Natural killer cell treated with Interleukin-12 subunit alpha and Interleukin-12 subunit beta and Interleukin-15 and Interleukin-18, amount 100 ng/mL, for 72 hours (primary cell): Measurements from ENCODE around the gene GPS2. TPM values are rescaled to one million over a fixed set of nuclear protein-coding genes. Genes with fewer than 3 reads are reported as not detected.
A peak's percentile ranks its signal among the peaks of the same experiment; 100 is the strongest.

Source experiments
- ATAC-seq, 2 donors: fragments of 150-1000 bp; cut with Tn5 transposase in 1 of 2; sonication (Bioruptor Pico), chemical (Tn5 transposase) in 1 of 2; 2 replicates each; pipeline ENCODE4 v1.10.0; 2021
- DNase-seq: peaks from one replicate; pipeline ENCODE4 v3.0.0; 2022; ENCODE audit warnings: low spot score
- H3K27ac Mint-ChIP-seq, 2 donors: 1 replicate in 1 of 2; 2 replicates in 1 of 2; pipeline ENCODE4 v1.8.0; 2022; ENCODE audit warnings: mixed read lengths in 2 of 2, mild to moderate bottlenecking in 1 of 2, moderate library complexity in 1 of 2
- H3K27me3 Mint-ChIP-seq, 2 donors: 1 replicate in 1 of 2; 2 replicates in 1 of 2; pipeline ENCODE4 v1.8.0; 2022; ENCODE audit warnings: mixed read lengths in 2 of 2
- H3K36me3 Mint-ChIP-seq: one replicate; pipeline ENCODE4 v1.8.0; 2022; ENCODE audit warnings: mixed read lengths
- H3K4me1 Mint-ChIP-seq, 2 donors: 1 replicate in 1 of 2; 2 replicates in 1 of 2; pipeline ENCODE4 v1.8.0; 2022; ENCODE audit warnings: low read depth in 2 of 2, mixed read lengths in 2 of 2, mild to moderate bottlenecking in 1 of 2
- H3K4me3 Mint-ChIP-seq: one replicate; pipeline ENCODE4 v1.8.0; 2022; ENCODE audit warnings: mixed read lengths
- H3K9me3 Mint-ChIP-seq: 2 replicates; pipeline ENCODE4 v1.8.0; 2022; ENCODE audit warnings: mixed read lengths
- total RNA-seq, 2 donors: library from RNA; stranded (reverse); gene quantifications; one replicate each; pipeline ENCODE4 v1.2.3, GENCODE V29; 2022

Gene GPS2
- total RNA-seq, 2 donors from 2014 or later, result 58.1 to 87.0 TPM

- Mint-ChIP-seq H3K4me1 (peaks cover 23 to 24% of the 10 kb centered on the region in 2 donors), H3K27me3 (no peaks in the 10 kb centered on the region)
Observed at GRCh38 chr17:7318121-7318860, 3.1 kb upstream of the GPS2 start.

GRCh38 chr17:7317161-7317803 is 2.1 kb upstream of the GPS2 start:
- H3K36me3 Mint-ChIP-seq, result peaks cover 7% of the 10 kb centered on the region
- H3K27ac Mint-ChIP-seq, result peak overlapping the region in 1 of 2 donors; percentile 35
- peaks cover 32 to 34% of the 10 kb centered on the region in 2 donors for H3K4me1 Mint-ChIP-seq
- no peak overlapping the region for H3K4me3 Mint-ChIP-seq
- DNase-seq (no peak), ATAC-seq (no peak)
- H3K9me3 Mint-ChIP-seq, result no peaks in the 10 kb centered on the region
- H3K27me3 Mint-ChIP-seq, result no peaks in the 10 kb centered on the region

More at GRCh38 chr17:7318121-7318860, 3.1 kb upstream of the GPS2 start:
- H3K9me3 Mint-ChIP-seq, result no peaks in the 10 kb centered on the region
- peak overlapping the region in 1 of 2 donors; percentile 67 for H3K27ac Mint-ChIP-seq
- ATAC-seq (no peak), DNase-seq (no peak)
- peaks cover 7% of the 10 kb centered on the region for H3K36me3 Mint-ChIP-seq
- H3K4me3 Mint-ChIP-seq, result no peak overlapping the region

- Mint-ChIP-seq H3K27ac (peak overlapping the region; percentile 85 to 97), H3K27me3 (no peaks in the 10 kb centered on the region), H3K36me3 (peaks cover 17% of the 10 kb centered on the region), H3K4me1 (peaks cover 41 to 47% of the 10 kb centered on the region in 2 donors), H3K9me3 (no peaks in the 10 kb centered on the region), H3K4me3 (peak overlapping the region; percentile 94)
- DNase-seq (no peak), ATAC-seq (no peak)
Observed at GRCh38 chr17:7315570-7316235, 543 bp upstream of the GPS2 start.

GRCh38 chr17:7313890-7314718 is 1.1 kb downstream of the GPS2 start:
- H3K27me3 Mint-ChIP-seq, result no peaks in the 10 kb centered on the region
- H3K36me3 Mint-ChIP-seq, result peaks cover 33% of the 10 kb centered on the region
- H3K4me3 Mint-ChIP-seq, result peak overlapping the region; percentile 94
- H3K27ac Mint-ChIP-seq, result peak overlapping the region; percentile 85 to 97
- H3K4me1 Mint-ChIP-seq, result peaks cover 57 to 63% of the 10 kb centered on the region in 2 donors
- no peaks in the 10 kb centered on the region for H3K9me3 Mint-ChIP-seq
- DNase-seq, result no peak
- ATAC-seq, result no peak

GRCh38 chr17:7313088-7313889 is 1.9 kb downstream of the GPS2 start:
- no peaks in the 10 kb centered on the region for H3K9me3 Mint-ChIP-seq
- no peaks in the 10 kb centered on the region for H3K27me3 Mint-ChIP-seq
- ATAC-seq (no peak), DNase-seq (no peak)
- peaks cover 38% of the 10 kb centered on the region for H3K36me3 Mint-ChIP-seq
- peaks cover 58 to 69% of the 10 kb centered on the region in 2 donors for H3K4me1 Mint-ChIP-seq
- H3K27ac Mint-ChIP-seq, result peak overlapping the region; percentile 85 to 97
- H3K4me3 Mint-ChIP-seq, result peak overlapping the region; percentile 94

GRCh38 chr17:7312432-7313087 is 2.6 kb downstream of the GPS2 start:
- no peaks in the 10 kb centered on the region for H3K27me3 Mint-ChIP-seq
- peaks cover 38% of the 10 kb centered on the region for H3K36me3 Mint-ChIP-seq
- H3K27ac Mint-ChIP-seq, result peak overlapping the region; percentile 85 to 97
- H3K4me3 Mint-ChIP-seq, result peak overlapping the region; percentile 94
- H3K4me1 Mint-ChIP-seq, result peaks cover 58 to 69% of the 10 kb centered on the region in 2 donors
- ATAC-seq (no peak), DNase-seq (no peak)
- H3K9me3 Mint-ChIP-seq, result no peaks in the 10 kb centered on the region

- DNase-seq, result no peak
- Mint-ChIP-seq H3K4me3 (peak overlapping the region; percentile 87), H3K4me1 (peaks cover 64 to 74% of the 10 kb centered on the region in 2 donors), H3K9me3 (no peaks in the 10 kb centered on the region), H3K36me3 (peaks cover 38% of the 10 kb centered on the region), H3K27ac (peak overlapping the region; percentile 97), H3K27me3 (no peaks in the 10 kb centered on the region)
- ATAC-seq, result no peak
Observed at GRCh38 chr17:7311110-7311705, 4.0 kb downstream of the GPS2 start.

GRCh38 chr17:7309628-7310027 is 5.5 kb downstream of the GPS2 start:
- no peak for DNase-seq
- Mint-ChIP-seq H3K27me3 (no peaks in the 10 kb centered on the region), H3K36me3 (peaks cover 38% of the 10 kb centered on the region), H3K4me1 (peaks cover 64 to 68% of the 10 kb centered on the region in 2 donors), H3K27ac (peak overlapping the region; percentile 97), H3K9me3 (no peaks in the 10 kb centered on the region), H3K4me3 (peak overlapping the region; percentile 87)
- ATAC-seq, result no peak

GRCh38 chr17:7308625-7309433 is 6.3 kb downstream of the GPS2 start:
- Mint-ChIP-seq H3K27ac (peak overlapping the region; percentile 97), H3K36me3 (peaks cover 31% of the 10 kb centered on the region), H3K27me3 (no peaks in the 10 kb centered on the region), H3K4me1 (peaks cover 56 to 60% of the 10 kb centered on the region in 2 donors), H3K9me3 (no peaks in the 10 kb centered on the region), H3K4me3 (peak overlapping the region; percentile 87)
- ATAC-seq (peak; percentile 36 to 70), DNase-seq (peak; percentile 93)

- H3K4me1 Mint-ChIP-seq, result peaks cover 49 to 51% of the 10 kb centered on the region in 2 donors
- ATAC-seq (peak; percentile 1 to 18), DNase-seq (peak; percentile 72)
- H3K27me3 Mint-ChIP-seq, result no peaks in the 10 kb centered on the region
- peak overlapping the region; percentile 97 for H3K27ac Mint-ChIP-seq
- H3K4me3 Mint-ChIP-seq, result peak overlapping the region; percentile 87
- H3K9me3 Mint-ChIP-seq, result no peaks in the 10 kb centered on the region
- H3K36me3 Mint-ChIP-seq, result peaks cover 31% of the 10 kb centered on the region
Observed at GRCh38 chr17:7307686-7308624, 7.2 kb downstream of the GPS2 start.
